ENCODE results near the gene SPEF2.
A peak's percentile ranks its signal among the peaks of the same experiment; 100 is the strongest.
"Not testable (repeated sequence)": the region's sequence is repeated elsewhere in the genome, so short reads cannot be mapped to it uniquely, and the experiment has no call there.

SPEF2 gene

GRCh38 chr5:35651002-35651756 lies 33.5 kb downstream of the SPEF2 start:
- DNase-seq (ENCODE audit: low read depth), result peak; percentile 49

GRCh38 chr5:35656721-35657120 lies 39.1 kb downstream of the SPEF2 start:
- no peak for DNase-seq (ENCODE audit: low read depth)

- DNase-seq (ENCODE audit: low read depth), result no peak
These were observed 40.2 kb downstream of the SPEF2 start for GRCh38 chr5:35657877-35658276.

- DNase-seq (ENCODE audit: low read depth), result no peak
These were observed 41.9 kb downstream of the SPEF2 start for GRCh38 chr5:35659556-35659955.

GRCh38 chr5:35660451-35660850 lies 42.8 kb downstream of the SPEF2 start:
- DNase-seq (ENCODE audit: low read depth), result no peak

- no peak for DNase-seq (ENCODE audit: low read depth)
These were observed 46.9 kb downstream of the SPEF2 start for GRCh38 chr5:35664584-35664983.

GRCh38 chr5:35665096-35665495 lies 47.4 kb downstream of the SPEF2 start:
- no peak for DNase-seq (ENCODE audit: low read depth)

- no peak for DNase-seq (ENCODE audit: low read depth)
These were observed 50.7 kb downstream of the SPEF2 start for GRCh38 chr5:35668319-35668718.

- no peak for DNase-seq (ENCODE audit: low read depth)
These were observed 51.1 kb downstream of the SPEF2 start for GRCh38 chr5:35668794-35669193.

GRCh38 chr5:35671541-35672295 lies 54.1 kb downstream of the SPEF2 start:
- DNase-seq (ENCODE audit: low read depth), result no peak

- DNase-seq (ENCODE audit: low read depth), result not testable (repeated sequence)
These were observed 54.6 kb downstream of the SPEF2 start for GRCh38 chr5:35672296-35672655.

- DNase-seq (ENCODE audit: low read depth), result no peak
These were observed 55.3 kb downstream of the SPEF2 start for GRCh38 chr5:35672995-35673394.

- no peak for DNase-seq (ENCODE audit: low read depth)
These were observed 56.4 kb downstream of the SPEF2 start for GRCh38 chr5:35674049-35674448.

GRCh38 chr5:35675392-35675791 lies 57.7 kb downstream of the SPEF2 start:
- no peak for DNase-seq (ENCODE audit: low read depth)

- no peak for DNase-seq (ENCODE audit: low read depth)
These were observed 60.2 kb downstream of the SPEF2 start for GRCh38 chr5:35677878-35678277.

- no peak for DNase-seq (ENCODE audit: low read depth)
These were observed 61.0 kb downstream of the SPEF2 start for GRCh38 chr5:35678661-35679060.

- DNase-seq (ENCODE audit: low read depth), result no peak
These were observed 61.7 kb downstream of the SPEF2 start for GRCh38 chr5:35679357-35679756.

- no peak for DNase-seq (ENCODE audit: low read depth)
These were observed 64.2 kb downstream of the SPEF2 start for GRCh38 chr5:35681911-35682310.

GRCh38 chr5:35683466-35683865 lies 65.8 kb downstream of the SPEF2 start:
- no peak for DNase-seq (ENCODE audit: low read depth)

- DNase-seq (ENCODE audit: low read depth), result no peak
These were observed 67.5 kb downstream of the SPEF2 start for GRCh38 chr5:35685161-35685560.

GRCh38 chr5:35687961-35688360 lies 70.3 kb downstream of the SPEF2 start:
- no peak for DNase-seq (ENCODE audit: low read depth)

- DNase-seq (ENCODE audit: low read depth), result no peak
These were observed 76.8 kb downstream of the SPEF2 start for GRCh38 chr5:35694481-35694880.

- DNase-seq (ENCODE audit: low read depth), result no peak
These were observed 80.6 kb downstream of the SPEF2 start for GRCh38 chr5:35698047-35698808.

Measured in stimulated activated CD8-positive, alpha-beta memory T cell treated with anti-CD3 and anti-CD28 coated beads, Interleukin-12 subunit alpha, Interleukin-12 subunit beta, amount 100 ng/mL, for 1 hour (primary cell).